Type B pancreatic cell (in vitro differentiated cells): ENCODE data around the gene CCR3. TPM values are rescaled to one million over a fixed set of nuclear protein-coding genes. Genes with fewer than 3 reads are reported as not detected.

Source experiments
- DNase-seq: peaks from one replicate; pipeline ENCODE4 v3.0.0; 2021; ENCODE audit warnings: mixed read lengths; ENCODE audit not compliant: unreplicated experiment; ENCODE audit errors: extremely low spot score
- H3K27ac Mint-ChIP-seq: 2 replicates; pipeline ENCODE4 v1.8.0; 2021; ENCODE audit warnings: mild to moderate bottlenecking, mixed read lengths
- H3K27me3 Mint-ChIP-seq: 2 replicates; pipeline ENCODE4 v1.8.0; 2021; ENCODE audit warnings: mixed read lengths
- H3K36me3 Mint-ChIP-seq: 2 replicates; pipeline ENCODE4 v1.8.0; 2021; ENCODE audit warnings: mixed read lengths
- H3K4me1 Mint-ChIP-seq: one replicate; pipeline ENCODE4 v1.8.0; 2021; ENCODE audit warnings: mixed read lengths; ENCODE audit not compliant: unreplicated experiment
- H3K4me3 Mint-ChIP-seq: 2 replicates; pipeline ENCODE4 v1.8.0; 2021; ENCODE audit warnings: mild to moderate bottlenecking, mixed read lengths
- H3K9me3 Mint-ChIP-seq: 2 replicates; pipeline ENCODE4 v1.8.0; 2021; ENCODE audit warnings: mixed read lengths
- total RNA-seq: library from RNA; stranded (reverse); gene quantifications from 2 replicates; pipeline ENCODE4 v1.2.1, GENCODE V29; 2021; ENCODE audit warnings: low replicate concordance
- TF ChIP-seq, protein P1 (sequence below): fragments of 200-600 bp; sonication (generic); conservative IDR thresholded peaks from 2 replicates; pipeline ENCODE4 v1.5.0; 2021; ENCODE audit warnings: antibody characterized with exemption, mild to moderate bottlenecking

The CCR3 gene
- total RNA-seq, 1 donor from 2014 or later: not detected

- Mint-ChIP-seq H3K36me3 (no peaks in the 10 kb centered on the region), H3K27ac (no peak overlapping the region), H3K4me1 (no peaks in the 10 kb centered on the region), H3K9me3 (no peaks in the 10 kb centered on the region), H3K4me3 (no peak overlapping the region), H3K27me3 (peaks cover 16% of the 10 kb centered on the region)
- TF ChIP-seq, protein P1, sequence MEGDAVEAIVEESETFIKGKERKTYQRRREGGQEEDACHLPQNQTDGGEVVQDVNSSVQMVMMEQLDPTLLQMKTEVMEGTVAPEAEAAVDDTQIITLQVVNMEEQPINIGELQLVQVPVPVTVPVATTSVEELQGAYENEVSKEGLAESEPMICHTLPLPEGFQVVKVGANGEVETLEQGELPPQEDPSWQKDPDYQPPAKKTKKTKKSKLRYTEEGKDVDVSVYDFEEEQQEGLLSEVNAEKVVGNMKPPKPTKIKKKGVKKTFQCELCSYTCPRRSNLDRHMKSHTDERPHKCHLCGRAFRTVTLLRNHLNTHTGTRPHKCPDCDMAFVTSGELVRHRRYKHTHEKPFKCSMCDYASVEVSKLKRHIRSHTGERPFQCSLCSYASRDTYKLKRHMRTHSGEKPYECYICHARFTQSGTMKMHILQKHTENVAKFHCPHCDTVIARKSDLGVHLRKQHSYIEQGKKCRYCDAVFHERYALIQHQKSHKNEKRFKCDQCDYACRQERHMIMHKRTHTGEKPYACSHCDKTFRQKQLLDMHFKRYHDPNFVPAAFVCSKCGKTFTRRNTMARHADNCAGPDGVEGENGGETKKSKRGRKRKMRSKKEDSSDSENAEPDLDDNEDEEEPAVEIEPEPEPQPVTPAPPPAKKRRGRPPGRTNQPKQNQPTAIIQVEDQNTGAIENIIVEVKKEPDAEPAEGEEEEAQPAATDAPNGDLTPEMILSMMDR: no peak
- no peak for DNase-seq
Observed at GRCh38 chr3:46266598-46266997, 24.3 kb downstream of the CCR3 start.

DNA sequence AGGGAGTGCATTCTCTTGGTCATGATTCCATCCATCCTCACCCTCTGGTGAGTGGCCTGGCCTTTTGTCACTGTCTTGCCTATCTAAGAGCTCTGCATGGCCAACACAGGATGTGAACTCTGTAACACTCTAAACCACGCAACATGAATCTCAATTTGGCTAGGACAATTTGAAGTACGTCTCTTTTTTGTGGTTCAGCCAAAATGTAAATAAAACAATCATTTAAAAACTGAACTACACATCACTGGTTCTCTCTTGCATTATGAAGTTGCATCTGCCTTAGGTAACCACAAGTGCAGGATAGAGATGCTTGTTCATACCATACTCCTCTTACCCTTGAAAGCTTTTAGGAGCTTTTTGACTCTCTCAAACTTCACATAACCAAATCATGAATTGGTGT lies 27.3 kb downstream of the CCR3 start:
- no peaks in the 10 kb centered on the region for H3K4me1 Mint-ChIP-seq
- H3K4me3 Mint-ChIP-seq: no peak overlapping the region
- H3K9me3 Mint-ChIP-seq: no peaks in the 10 kb centered on the region
- TF ChIP-seq, protein P1: no peak
- DNase-seq: no peak
- no peak overlapping the region for H3K27ac Mint-ChIP-seq
- H3K27me3 Mint-ChIP-seq: peaks cover 25% of the 10 kb centered on the region
- no peaks in the 10 kb centered on the region for H3K36me3 Mint-ChIP-seq

DNA sequence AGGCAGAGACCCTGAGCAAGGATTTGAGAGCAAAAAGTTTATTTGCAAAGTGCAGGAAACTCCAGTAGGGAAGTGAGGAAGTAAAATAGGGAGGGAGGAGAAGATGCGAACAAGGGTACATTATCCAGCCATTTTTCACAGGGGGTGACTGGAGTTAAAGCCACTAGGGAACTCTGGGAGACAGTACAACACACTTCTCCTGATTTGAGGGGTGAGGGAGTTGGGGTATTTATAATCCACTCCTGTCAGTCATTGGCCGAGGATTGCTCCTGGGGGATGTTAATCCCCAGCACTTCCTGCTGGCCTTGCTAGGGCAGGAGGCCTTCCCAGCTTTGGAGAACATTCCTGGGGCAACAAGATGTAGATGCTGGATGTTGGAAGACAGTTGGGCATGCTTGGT lies 28.2 kb downstream of the CCR3 start:
- H3K27me3 Mint-ChIP-seq: peaks cover 32% of the 10 kb centered on the region

DNA sequence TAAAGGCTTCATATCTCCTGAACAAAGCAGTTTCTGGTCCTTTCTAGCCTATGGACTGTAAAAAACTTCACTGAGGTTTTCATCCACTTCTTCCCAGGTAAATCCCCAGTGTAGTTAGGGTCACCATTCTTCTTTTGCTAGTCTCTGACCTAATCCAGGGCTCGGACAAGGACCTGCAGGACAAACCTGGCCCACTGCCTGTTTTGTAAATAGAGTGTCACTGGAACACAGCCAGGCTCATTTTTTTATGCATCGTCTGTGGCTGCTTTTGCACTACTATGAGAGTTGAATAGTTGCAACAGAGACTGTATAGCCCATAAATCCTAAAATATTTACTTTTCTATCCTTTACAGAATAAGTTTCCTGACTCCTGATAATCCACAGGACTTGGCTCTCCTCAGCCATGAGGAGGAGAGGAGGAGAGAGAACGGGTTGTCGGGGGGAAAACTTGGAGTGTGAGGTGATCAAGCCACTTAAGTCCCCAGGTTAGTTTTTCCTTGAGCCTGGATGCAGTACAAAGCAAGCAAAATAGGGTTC lies 29.0 kb downstream of the CCR3 start:
- Mint-ChIP-seq H3K36me3 (no peaks in the 10 kb centered on the region), H3K9me3 (no peaks in the 10 kb centered on the region), H3K4me1 (no peaks in the 10 kb centered on the region), H3K27ac (no peak overlapping the region), H3K4me3 (no peak overlapping the region), H3K27me3 (peaks cover 32% of the 10 kb centered on the region)
- no peak for DNase-seq
- TF ChIP-seq, protein P1: no peak

More for the DNA sequence above, 28.2 kb downstream of the CCR3 start:
- Mint-ChIP-seq H3K4me1 (no peaks in the 10 kb centered on the region), H3K4me3 (no peak overlapping the region), H3K27ac (no peak overlapping the region), H3K36me3 (no peaks in the 10 kb centered on the region), H3K9me3 (no peaks in the 10 kb centered on the region)
- DNase-seq: no peak
- TF ChIP-seq, protein P1: no peak

- Mint-ChIP-seq H3K27ac (no peak overlapping the region), H3K9me3 (no peaks in the 10 kb centered on the region), H3K27me3 (peaks cover 36% of the 10 kb centered on the region), H3K4me3 (no peak overlapping the region), H3K4me1 (no peaks in the 10 kb centered on the region), H3K36me3 (no peaks in the 10 kb centered on the region)
- no peak for DNase-seq
- TF ChIP-seq, protein P1: no peak
Observed at GRCh38 chr3:46272028-46272451, 29.8 kb downstream of the CCR3 start.
